Activated naive CD4-positive, alpha-beta T cell treated with anti-CD3 and anti-CD28 coated beads, Interleukin-2, amount 50 U/mL, for 24 hours (primary cell): ENCODE measurements around the gene DISP1.

Source experiments
- H3K27ac Mint-ChIP-seq: one replicate; pipeline ENCODE4 v1.8.0; 2021; ENCODE audit warnings: mild to moderate bottlenecking, mixed read lengths
- H3K27me3 Mint-ChIP-seq: one replicate; pipeline ENCODE4 v1.8.0; 2021; ENCODE audit warnings: mixed read lengths
- H3K36me3 Mint-ChIP-seq: one replicate; pipeline ENCODE4 v1.8.0; 2021; ENCODE audit warnings: mixed read lengths
- H3K4me1 Mint-ChIP-seq: one replicate; pipeline ENCODE4 v1.8.0; 2021; ENCODE audit warnings: mixed read lengths
- H3K4me3 Mint-ChIP-seq: one replicate; pipeline ENCODE4 v1.8.0; 2021; ENCODE audit warnings: mild to moderate bottlenecking, mixed read lengths
- H3K9me3 Mint-ChIP-seq: one replicate; pipeline ENCODE4 v1.8.0; 2021; ENCODE audit warnings: mixed read lengths

Gene DISP1

DNA sequence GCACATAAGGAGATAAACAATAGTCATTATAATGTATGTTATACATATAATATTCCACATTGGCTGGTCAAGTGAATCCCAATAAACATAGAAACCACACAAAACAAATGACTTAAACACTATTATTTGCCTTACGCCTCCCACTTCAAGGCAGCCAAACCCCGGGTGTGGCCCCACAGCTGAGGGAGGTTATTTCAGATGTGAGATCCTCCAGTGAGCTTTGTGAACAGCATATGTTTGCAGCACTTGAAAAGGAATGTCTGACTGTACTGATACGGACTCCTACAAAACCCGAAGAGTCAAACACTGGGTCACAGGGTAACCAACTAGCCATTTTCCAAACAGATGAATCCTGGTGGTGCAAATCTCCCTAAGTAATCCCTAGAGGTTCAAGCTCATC lies 27.1 kb upstream of the DISP1 start:
- Mint-ChIP-seq H3K27ac (no peak overlapping the region), H3K4me3 (no peak overlapping the region), H3K4me1 (no peaks in the 10 kb centered on the region), H3K27me3 (peaks cover 4% of the 10 kb centered on the region), H3K36me3 (no peaks in the 10 kb centered on the region), H3K9me3 (no peaks in the 10 kb centered on the region)

- no peak overlapping the region for H3K4me3 Mint-ChIP-seq
- peaks cover 3% of the 10 kb centered on the region for H3K27me3 Mint-ChIP-seq
- no peaks in the 10 kb centered on the region for H3K36me3 Mint-ChIP-seq
- H3K27ac Mint-ChIP-seq: no peak overlapping the region
- H3K9me3 Mint-ChIP-seq: no peaks in the 10 kb centered on the region
- no peaks in the 10 kb centered on the region for H3K4me1 Mint-ChIP-seq
Observed at GRCh38 chr1:222788402-222789156, 26.3 kb upstream of the DISP1 start.

DNA sequence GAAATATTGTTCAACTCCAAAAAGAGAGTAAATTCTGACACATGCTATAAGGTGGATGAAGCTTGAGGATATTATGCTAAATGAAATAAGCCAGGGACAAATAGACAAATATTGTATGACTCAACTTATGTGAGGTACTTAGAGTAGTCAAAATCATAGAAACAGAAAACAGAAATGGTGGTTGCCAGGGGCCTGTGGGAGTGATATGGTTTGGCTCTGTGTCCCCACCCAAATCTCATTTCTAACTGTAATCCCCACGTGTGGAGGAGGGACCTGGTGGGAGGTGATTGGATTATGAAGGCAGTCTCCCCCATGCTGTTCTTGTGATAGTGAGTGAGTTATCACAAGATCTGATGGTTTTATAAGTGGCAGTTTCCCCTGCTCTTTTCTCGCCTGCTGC lies 24.7 kb upstream of the DISP1 start:
- H3K9me3 Mint-ChIP-seq: no peaks in the 10 kb centered on the region
- peaks cover 3% of the 10 kb centered on the region for H3K27me3 Mint-ChIP-seq
- no peaks in the 10 kb centered on the region for H3K4me1 Mint-ChIP-seq
- H3K36me3 Mint-ChIP-seq: no peaks in the 10 kb centered on the region
- no peak overlapping the region for H3K4me3 Mint-ChIP-seq
- H3K27ac Mint-ChIP-seq: no peak overlapping the region

- H3K27me3 Mint-ChIP-seq: peaks cover 3% of the 10 kb centered on the region
- H3K4me1 Mint-ChIP-seq: no peaks in the 10 kb centered on the region
- H3K9me3 Mint-ChIP-seq: no peaks in the 10 kb centered on the region
- H3K4me3 Mint-ChIP-seq: no peak overlapping the region
- H3K27ac Mint-ChIP-seq: no peak overlapping the region
- no peaks in the 10 kb centered on the region for H3K36me3 Mint-ChIP-seq
Observed at GRCh38 chr1:222790520-222790919, 24.3 kb upstream of the DISP1 start.

- peaks cover 3% of the 10 kb centered on the region for H3K27me3 Mint-ChIP-seq
- H3K4me1 Mint-ChIP-seq: no peaks in the 10 kb centered on the region
- no peaks in the 10 kb centered on the region for H3K9me3 Mint-ChIP-seq
- no peaks in the 10 kb centered on the region for H3K36me3 Mint-ChIP-seq
- H3K4me3 Mint-ChIP-seq: no peak overlapping the region
- no peak overlapping the region for H3K27ac Mint-ChIP-seq
Observed at GRCh38 chr1:222791006-222791710, 23.7 kb upstream of the DISP1 start.

GRCh38 chr1:222792744-222793143 lies 22.1 kb upstream of the DISP1 start:
- no peak overlapping the region for H3K27ac Mint-ChIP-seq
- H3K36me3 Mint-ChIP-seq: no peaks in the 10 kb centered on the region
- H3K4me1 Mint-ChIP-seq: no peaks in the 10 kb centered on the region
- H3K27me3 Mint-ChIP-seq: no peaks in the 10 kb centered on the region
- H3K9me3 Mint-ChIP-seq: no peaks in the 10 kb centered on the region
- H3K4me3 Mint-ChIP-seq: no peak overlapping the region

DNA sequence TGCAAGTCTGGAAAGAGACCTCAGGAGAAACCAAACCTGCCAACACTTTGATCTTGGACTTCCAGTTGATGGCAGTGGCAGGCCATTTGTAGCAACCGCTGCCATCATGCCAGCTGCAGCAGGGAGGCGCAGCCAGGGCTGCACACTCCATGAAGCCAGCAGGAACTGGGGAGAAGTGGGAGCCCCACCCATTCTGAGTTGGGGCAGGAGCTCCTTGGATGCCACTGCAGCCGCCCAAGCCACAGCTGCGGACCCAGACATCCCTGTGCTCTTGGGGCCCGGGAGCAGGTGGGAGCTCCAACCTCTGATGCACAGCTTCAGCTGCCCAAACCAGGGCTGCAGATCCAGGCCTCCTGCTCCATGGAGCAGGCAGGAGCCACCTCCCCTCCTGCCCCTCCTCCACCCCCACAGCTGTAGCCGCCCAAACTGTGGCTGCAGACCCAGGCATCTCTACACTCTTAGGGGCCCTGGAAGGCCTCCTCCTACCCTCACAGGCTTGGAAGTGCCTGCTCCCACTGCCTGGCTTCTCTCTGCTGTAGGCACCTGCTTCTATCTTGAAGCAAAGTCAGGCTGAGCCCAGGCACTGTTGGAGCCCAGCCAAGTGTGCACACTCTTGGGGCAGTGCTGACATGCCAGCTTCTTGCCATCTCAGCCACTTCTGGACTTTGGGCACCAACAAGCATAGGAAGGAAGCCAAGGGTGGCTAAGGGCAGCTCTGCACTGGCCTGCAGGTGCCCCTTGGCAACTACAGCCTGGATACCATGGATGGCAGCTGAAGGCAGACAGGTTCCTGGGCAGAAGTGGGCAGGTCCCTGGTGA lies 20.0 kb upstream of the DISP1 start:
- H3K27ac Mint-ChIP-seq: no peak overlapping the region
- H3K36me3 Mint-ChIP-seq: no peaks in the 10 kb centered on the region
- no peak overlapping the region for H3K4me3 Mint-ChIP-seq
- peaks cover 14% of the 10 kb centered on the region for H3K4me1 Mint-ChIP-seq
- no peaks in the 10 kb centered on the region for H3K9me3 Mint-ChIP-seq
- no peaks in the 10 kb centered on the region for H3K27me3 Mint-ChIP-seq

GRCh38 chr1:222798116-222798515 lies 16.7 kb upstream of the DISP1 start:
- H3K27ac Mint-ChIP-seq: no peak overlapping the region
- H3K27me3 Mint-ChIP-seq: no peaks in the 10 kb centered on the region
- no peak overlapping the region for H3K4me3 Mint-ChIP-seq
- H3K36me3 Mint-ChIP-seq: no peaks in the 10 kb centered on the region
- no peaks in the 10 kb centered on the region for H3K9me3 Mint-ChIP-seq
- peaks cover 14% of the 10 kb centered on the region for H3K4me1 Mint-ChIP-seq

GRCh38 chr1:222798975-222799374 lies 15.9 kb upstream of the DISP1 start:
- Mint-ChIP-seq H3K9me3 (no peaks in the 10 kb centered on the region), H3K4me3 (no peak overlapping the region), H3K4me1 (peaks cover 14% of the 10 kb centered on the region), H3K27me3 (peaks cover 2% of the 10 kb centered on the region), H3K27ac (no peak overlapping the region), H3K36me3 (no peaks in the 10 kb centered on the region)

GRCh38 chr1:222801067-222801466 lies 13.8 kb upstream of the DISP1 start:
- Mint-ChIP-seq H3K27ac (no peak overlapping the region), H3K4me1 (peaks cover 14% of the 10 kb centered on the region), H3K9me3 (no peaks in the 10 kb centered on the region), H3K4me3 (no peak overlapping the region), H3K36me3 (no peaks in the 10 kb centered on the region), H3K27me3 (peaks cover 3% of the 10 kb centered on the region)

DNA sequence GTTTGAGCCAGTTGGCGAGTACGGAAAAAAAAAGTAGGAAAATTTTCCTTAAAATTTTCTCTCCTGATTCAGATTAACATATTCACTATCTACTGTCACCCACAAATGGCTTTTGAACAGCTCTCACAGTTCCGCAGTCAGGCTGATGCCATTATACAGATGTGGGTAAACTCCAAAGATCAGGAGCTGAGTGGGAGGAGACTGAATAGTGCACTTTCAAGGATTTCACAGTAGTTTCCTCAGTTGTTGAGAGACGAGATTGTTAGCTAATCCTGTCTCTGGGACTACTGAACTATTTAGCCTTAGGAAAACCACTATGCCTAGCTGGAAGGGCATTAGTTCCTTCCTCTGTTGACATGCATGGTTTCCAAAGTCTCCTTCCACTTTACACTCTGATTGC lies 3.2 kb upstream of the DISP1 start:
- Mint-ChIP-seq H3K36me3 (no peaks in the 10 kb centered on the region), H3K4me3 (no peak overlapping the region), H3K9me3 (no peaks in the 10 kb centered on the region), H3K27ac (no peak overlapping the region), H3K4me1 (peaks cover 15% of the 10 kb centered on the region), H3K27me3 (peaks cover 1% of the 10 kb centered on the region)

- Mint-ChIP-seq H3K9me3 (no peaks in the 10 kb centered on the region), H3K27ac (peak overlapping the region; percentile 91), H3K4me1 (peaks cover 32% of the 10 kb centered on the region), H3K36me3 (no peaks in the 10 kb centered on the region), H3K4me3 (peak overlapping the region; percentile 94), H3K27me3 (no peaks in the 10 kb centered on the region)
Observed at GRCh38 chr1:222813866-222814535, 838 bp upstream of the DISP1 start.

GRCh38 chr1:222815440-222815765 lies 564 bp downstream of the DISP1 start:
- H3K4me1 Mint-ChIP-seq: peaks cover 40% of the 10 kb centered on the region
- H3K27me3 Mint-ChIP-seq: no peaks in the 10 kb centered on the region
- H3K4me3 Mint-ChIP-seq: peak overlapping the region; percentile 94
- H3K36me3 Mint-ChIP-seq: no peaks in the 10 kb centered on the region
- H3K27ac Mint-ChIP-seq: peak overlapping the region; percentile 96
- no peaks in the 10 kb centered on the region for H3K9me3 Mint-ChIP-seq

- Mint-ChIP-seq H3K9me3 (no peaks in the 10 kb centered on the region), H3K36me3 (no peaks in the 10 kb centered on the region), H3K27me3 (no peaks in the 10 kb centered on the region), H3K4me3 (peak overlapping the region; percentile 49), H3K4me1 (peaks cover 49% of the 10 kb centered on the region), H3K27ac (no peak overlapping the region)
Observed at GRCh38 chr1:222817529-222817928, 2.7 kb downstream of the DISP1 start.

DNA sequence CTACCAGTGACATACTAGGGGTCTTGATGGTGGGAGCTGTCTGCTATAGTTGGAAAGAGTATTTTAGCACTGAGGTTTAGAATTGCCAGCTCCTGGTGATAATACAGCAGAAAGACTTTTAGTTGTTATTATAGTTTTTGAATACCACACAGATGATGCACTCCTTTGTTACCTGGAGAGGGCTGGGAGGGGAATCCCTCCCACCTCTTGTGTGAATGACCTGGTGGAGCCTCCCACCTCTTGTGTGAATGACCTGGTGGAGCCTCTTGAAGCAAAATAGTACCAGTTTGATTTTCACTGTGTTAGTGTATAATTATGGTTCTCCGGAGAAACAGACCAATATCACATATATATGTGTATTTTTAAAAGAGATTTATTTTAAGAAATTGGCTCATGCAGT lies 3.3 kb downstream of the DISP1 start:
- no peaks in the 10 kb centered on the region for H3K27me3 Mint-ChIP-seq
- no peak overlapping the region for H3K4me3 Mint-ChIP-seq
- no peaks in the 10 kb centered on the region for H3K36me3 Mint-ChIP-seq
- H3K9me3 Mint-ChIP-seq: no peaks in the 10 kb centered on the region
- H3K27ac Mint-ChIP-seq: no peak overlapping the region
- H3K4me1 Mint-ChIP-seq: peaks cover 55% of the 10 kb centered on the region
